ENCODE measurements around the gene PI4KA. TPM values are rescaled to one million over a fixed set of nuclear protein-coding genes. Genes with fewer than 3 reads are reported as not detected.
"Not testable (repeated sequence)": the region's sequence is repeated elsewhere in the genome, so short reads cannot be mapped to it uniquely, and the experiment has no call there.

Gene PI4KA
- total RNA-seq, 1 experiment from 2014 or later, result 12.6 TPM

- DNase-seq (ENCODE audit: low spot score), result no peak
Observed at GRCh38 chr22:20725987-20726558, 132.5 kb downstream of the PI4KA start.

GRCh38 chr22:20724676-20725454, 133.7 kb downstream of the PI4KA start:
- DNase-seq (ENCODE audit: low spot score), result no peak

- DNase-seq (ENCODE audit: low spot score), result no peak
Observed at GRCh38 chr22:20721409-20722218, 137.0 kb downstream of the PI4KA start.

- DNase-seq (ENCODE audit: low spot score), result no peak
Observed at GRCh38 chr22:20720692-20721408, 137.8 kb downstream of the PI4KA start.

DNA sequence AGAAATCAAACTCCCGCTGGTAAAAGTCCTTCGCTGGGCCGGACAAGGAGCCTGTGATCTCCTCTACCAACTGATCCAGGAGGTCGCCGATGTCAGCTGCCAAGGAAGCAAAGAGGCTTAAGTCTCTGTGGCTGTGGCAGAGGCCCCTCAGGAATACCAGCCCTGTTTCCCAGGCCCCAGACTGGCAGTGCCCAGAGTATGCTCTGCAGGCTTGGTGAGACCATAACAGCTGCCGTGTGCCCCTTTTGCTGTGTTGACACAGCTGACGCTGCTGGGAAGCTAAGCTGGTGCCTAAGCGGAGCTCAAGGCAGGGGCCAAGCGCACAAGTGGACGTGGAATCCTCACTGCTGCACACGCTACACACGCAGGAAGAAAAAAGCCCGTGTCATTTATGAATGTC, 139.9 kb downstream of the PI4KA start:
- not testable (repeated sequence) for DNase-seq (ENCODE audit: low spot score)

- not testable (repeated sequence) for DNase-seq (ENCODE audit: low spot score)
Observed at GRCh38 chr22:20717981-20718380, 140.6 kb downstream of the PI4KA start.

DNA sequence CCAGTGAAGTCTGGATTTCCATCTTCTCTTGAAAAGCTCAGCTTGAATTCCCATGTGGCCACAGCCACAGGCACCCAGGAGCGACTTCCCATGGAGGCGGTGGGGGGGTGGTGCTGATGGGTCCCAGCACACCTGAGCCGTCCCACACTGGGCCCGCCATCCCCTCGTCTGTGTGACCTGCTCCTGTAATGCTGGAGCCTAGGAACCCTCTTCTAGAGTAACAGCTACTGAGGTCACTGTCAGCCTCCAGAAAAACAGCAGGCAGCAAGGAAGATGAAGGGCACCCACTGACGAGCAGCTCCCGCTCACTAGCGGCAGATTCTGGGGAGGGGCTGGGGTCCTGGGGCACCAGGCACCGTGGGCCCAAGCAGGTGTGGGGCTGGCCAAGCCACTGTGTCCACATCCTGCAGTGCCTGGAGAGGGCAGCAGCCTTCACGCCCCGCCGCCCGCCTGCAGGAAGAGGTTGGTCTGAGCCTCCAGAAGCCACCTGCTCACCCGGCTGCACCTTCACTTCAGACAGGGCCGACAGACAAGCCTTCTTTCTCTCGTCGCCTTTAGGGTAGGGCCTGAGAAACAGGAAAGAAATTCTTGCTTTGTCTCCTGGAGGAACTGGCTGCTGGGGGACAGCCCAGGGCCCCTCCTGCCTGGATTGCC, 141.3 kb downstream of the PI4KA start:
- DNase-seq (ENCODE audit: low spot score), result not testable (repeated sequence)

GRCh38 chr22:20713116-20713515, 145.5 kb downstream of the PI4KA start:
- DNase-seq (ENCODE audit: low spot score), result not testable (repeated sequence)

GRCh38 chr22:20709966-20710365, 148.6 kb downstream of the PI4KA start:
- not testable (repeated sequence) for DNase-seq (ENCODE audit: low spot score)

DNA sequence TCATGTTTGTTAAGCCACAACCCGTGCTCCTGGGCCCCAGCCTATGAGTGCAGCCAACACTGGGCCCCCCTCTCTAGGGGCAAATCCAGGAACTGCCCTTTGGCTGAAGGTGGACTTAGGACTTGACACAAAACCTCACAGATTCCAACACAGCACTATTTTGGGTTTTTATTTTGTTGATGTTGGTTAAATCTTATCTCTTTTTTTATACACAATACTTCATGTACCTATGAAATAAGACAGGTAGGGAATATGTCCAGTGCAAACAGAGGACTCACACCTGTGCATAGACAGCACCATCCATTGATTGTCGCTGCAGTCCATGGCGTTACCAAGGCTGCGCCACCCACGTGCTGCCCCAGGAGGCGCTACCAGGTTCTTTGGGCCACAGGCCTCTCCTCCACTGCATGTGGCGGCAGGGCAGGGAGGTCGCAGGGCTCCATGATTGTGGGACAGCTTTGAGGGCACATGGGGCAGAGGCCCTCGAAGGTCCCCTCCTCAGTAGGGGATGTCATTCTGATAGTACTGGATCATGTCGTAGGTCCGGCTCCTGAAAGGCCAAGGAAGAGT, 151.0 kb downstream of the PI4KA start:
- DNase-seq (ENCODE audit: low spot score), result not testable (repeated sequence)

DNA sequence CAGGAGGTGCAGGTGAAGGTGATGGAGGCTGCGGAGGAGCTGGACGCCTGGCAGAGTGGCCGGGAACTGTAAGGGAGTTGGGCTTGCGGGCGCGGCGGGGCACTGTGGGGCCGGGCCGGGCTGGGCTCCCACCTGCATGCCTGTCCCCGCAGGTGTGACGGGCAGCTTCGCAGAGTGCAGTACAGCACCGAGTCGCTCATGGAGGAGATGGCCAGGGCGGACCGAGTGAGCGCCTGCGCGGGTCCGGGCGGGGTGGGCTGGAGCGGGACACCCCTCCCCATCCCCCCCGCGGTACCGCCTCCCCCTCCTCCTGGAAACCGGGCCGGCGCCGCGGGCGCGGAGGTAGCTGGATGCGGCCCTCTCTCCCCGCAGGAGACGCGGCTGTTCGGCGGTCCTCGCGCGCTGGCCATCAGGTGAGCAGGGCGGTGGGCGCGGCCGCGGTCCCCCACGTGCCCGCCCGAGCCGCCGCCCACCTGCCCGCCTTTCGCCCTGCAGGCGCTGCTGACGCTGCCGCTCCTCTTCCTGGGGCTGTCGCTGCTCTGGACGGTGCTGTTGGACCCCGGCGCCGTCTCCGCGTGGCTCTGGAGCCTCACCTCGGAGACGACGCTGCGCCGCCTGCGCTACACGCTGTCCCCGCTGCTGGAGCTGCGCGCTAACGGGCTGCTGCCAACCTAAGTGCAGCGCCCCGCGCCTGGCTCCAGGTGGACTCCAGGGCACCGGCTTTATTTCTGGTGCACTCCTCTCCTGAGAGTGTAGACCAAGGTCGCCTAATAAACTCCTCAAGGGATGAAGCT, 154.6 kb downstream of the PI4KA start:
- DNase-seq (ENCODE audit: low spot score), result not testable (repeated sequence)

GRCh38 chr22:20703414-20703806, 155.2 kb downstream of the PI4KA start:
- DNase-seq (ENCODE audit: low spot score), result not testable (repeated sequence)

DNA sequence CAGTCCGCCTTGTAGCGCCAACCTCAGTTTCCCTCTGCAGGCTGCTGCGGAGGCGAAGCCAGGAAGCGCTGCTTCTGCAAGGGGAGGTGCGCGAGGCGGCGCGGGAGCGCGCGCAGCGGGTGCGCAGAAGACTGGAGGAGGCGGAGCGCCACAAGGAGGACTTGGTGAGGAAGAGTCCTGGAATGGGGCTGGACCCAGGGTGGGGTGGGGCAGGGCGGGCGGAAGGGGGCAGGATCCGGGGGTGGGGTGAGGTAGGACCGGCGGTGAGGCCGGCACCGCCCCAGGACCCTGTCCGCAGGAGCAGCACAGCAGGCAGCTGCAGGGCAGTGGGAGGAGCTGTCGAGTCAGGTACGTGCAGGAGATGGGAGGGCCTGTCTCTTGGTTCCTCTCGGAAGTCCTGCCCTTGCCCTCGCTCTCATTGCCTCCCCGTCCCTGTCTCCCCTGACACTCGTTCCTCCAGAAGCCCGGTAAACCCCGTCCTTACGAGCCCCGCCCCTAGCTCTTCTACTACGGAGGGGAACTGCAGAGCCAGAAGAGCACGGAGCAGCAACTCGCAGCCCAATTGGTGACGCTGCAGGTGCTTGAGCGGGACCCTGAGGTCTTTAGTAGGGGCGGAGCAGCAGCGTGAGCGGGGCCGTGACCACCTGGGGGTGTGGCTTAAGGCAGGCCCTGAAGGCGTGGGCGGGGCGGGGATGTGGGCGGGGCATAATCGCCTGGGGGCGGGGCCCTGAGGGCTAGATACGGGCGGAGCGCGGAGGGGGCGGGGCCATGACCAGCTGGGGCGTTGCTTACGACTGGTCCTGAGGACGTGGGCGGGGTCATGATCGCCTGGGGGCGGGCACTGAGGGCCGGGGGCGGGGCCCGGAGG, 155.8 kb downstream of the PI4KA start:
- peak; percentile 82 for DNase-seq (ENCODE audit: low spot score)

DNA sequence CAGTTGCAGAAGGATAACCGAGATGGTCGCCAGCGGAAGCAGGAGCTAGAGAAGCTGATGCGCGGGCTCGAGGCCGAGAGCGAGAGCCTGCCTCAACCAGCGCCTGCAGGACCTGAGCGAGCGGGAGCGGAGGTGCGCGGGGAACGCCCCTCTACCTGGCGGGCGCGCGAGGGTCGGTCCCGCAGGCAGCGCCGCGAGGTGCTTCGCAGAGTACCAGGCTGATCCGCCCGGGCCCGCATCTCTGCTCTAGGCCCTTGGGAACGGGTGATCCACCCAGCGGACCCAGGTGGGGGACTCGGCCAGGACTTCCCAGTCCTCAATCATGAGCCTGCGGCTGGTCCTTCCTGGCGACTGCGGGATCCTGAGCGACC, 156.5 kb downstream of the PI4KA start:
- DNase-seq (ENCODE audit: low spot score), result not testable (repeated sequence)

DNA sequence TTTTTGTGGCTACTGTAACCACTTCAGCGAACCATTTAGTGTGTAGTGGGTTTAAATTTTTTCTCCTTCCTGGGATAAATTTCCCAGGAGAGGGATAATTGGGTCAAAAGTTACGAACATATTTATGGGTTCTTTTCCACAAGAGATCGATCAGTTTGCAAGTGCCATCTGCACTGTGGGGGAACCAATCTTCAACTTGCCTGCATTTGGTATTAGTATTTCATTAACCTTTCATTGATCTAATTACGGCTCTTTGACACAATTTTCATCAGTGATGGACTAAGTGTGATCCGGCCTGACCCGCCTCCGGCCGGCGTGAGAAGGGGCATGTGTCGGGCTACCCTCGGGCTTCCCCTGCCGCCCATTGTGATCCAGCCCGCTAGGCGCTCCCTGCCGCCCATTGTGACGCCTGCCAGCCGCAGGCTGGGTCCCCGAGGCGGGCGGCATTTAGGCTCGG, 156.9 kb downstream of the PI4KA start:
- not testable (repeated sequence) for DNase-seq (ENCODE audit: low spot score)

DNA sequence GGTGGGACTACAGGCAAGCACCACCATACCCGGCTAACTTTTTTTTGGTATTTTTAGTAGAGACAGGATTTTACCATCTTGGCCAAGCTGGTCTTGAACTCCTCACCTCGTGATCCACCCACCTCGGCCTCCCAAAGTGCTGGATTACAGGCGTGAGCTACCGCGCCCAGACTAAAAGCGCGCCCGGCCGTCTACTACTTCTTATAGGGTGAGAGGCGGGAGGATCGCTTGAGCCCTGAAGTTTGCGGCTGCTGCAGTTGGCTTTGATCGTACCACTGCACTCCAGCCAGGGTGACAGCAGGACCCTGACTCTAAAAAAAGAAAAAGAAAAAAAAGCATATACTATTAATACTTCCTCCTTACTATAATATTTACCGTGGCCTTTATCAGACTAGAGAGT, 158.3 kb downstream of the PI4KA start:
- not testable (repeated sequence) for DNase-seq (ENCODE audit: low spot score)

- DNase-seq (ENCODE audit: low spot score), result not testable (repeated sequence)
Observed at GRCh38 chr22:20699856-20700255, 158.8 kb downstream of the PI4KA start.

- peak; percentile 36 for DNase-seq (ENCODE audit: low spot score)
Observed at GRCh38 chr22:20697481-20698113, 161.0 kb downstream of the PI4KA start.

DNA sequence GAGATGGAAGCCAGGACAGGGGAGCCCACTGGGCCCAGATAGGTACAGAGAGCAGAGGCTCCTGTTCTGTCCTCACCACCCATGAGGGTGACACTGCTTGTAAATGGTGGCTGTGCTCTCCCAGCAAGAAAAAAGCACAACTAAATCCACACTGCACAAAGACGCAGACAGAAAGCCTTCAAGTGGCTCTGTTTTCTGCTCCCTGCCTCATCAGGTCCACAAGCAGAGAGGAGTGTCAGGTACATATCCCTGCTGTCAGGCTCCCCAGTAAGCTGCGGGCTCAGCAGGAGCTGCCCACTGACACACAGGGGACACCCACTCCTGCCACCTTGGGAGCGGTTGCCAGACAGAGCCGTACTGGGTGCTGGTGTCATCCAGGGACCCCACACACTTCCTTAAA, 162.6 kb downstream of the PI4KA start:
- DNase-seq (ENCODE audit: low spot score), result not testable (repeated sequence)
